GM12865 (cell line): ENCODE measurements around the gene SNED1.

Experiments used
- DNase-seq: peaks from one replicate; pipeline ENCODE4 v3.0.0; 2010; ENCODE audit warnings: low read depth
- H3K4me3 ChIP-seq: 2 replicates; pipeline ENCODE4 v1.5.1; 2011; ENCODE audit warnings: mild to moderate bottlenecking, low read depth, low read length, control low read depth
- CTCF ChIP-seq: IDR thresholded peaks from 2 replicates; pipeline ENCODE4 v1.5.1; 2011; ENCODE audit warnings: low read length, control low read depth, low read depth, inconsistent platforms; ENCODE audit not compliant: insufficient read depth; ENCODE audit errors: missing control alignments

Gene SNED1

GRCh38 chr2:240997856-240998705 is at the start of gene SNED1:
SNED1 (plus strand) TSS chr2:240998618; CDS start chr2:240998838, 220 bp downstream.
- TF ChIP-seq CTCF = no peak
- peak; percentile 60 for DNase-seq
- H3K4me3 ChIP-seq = no peak within 1 kb of the TSS

- TF ChIP-seq CTCF = no peak
- H3K4me3 ChIP-seq = no peak overlapping the region
- no peak for DNase-seq
These were observed 49.3 kb upstream of the SNED1 start for GRCh38 chr2:240948905-240949790.

DNA sequence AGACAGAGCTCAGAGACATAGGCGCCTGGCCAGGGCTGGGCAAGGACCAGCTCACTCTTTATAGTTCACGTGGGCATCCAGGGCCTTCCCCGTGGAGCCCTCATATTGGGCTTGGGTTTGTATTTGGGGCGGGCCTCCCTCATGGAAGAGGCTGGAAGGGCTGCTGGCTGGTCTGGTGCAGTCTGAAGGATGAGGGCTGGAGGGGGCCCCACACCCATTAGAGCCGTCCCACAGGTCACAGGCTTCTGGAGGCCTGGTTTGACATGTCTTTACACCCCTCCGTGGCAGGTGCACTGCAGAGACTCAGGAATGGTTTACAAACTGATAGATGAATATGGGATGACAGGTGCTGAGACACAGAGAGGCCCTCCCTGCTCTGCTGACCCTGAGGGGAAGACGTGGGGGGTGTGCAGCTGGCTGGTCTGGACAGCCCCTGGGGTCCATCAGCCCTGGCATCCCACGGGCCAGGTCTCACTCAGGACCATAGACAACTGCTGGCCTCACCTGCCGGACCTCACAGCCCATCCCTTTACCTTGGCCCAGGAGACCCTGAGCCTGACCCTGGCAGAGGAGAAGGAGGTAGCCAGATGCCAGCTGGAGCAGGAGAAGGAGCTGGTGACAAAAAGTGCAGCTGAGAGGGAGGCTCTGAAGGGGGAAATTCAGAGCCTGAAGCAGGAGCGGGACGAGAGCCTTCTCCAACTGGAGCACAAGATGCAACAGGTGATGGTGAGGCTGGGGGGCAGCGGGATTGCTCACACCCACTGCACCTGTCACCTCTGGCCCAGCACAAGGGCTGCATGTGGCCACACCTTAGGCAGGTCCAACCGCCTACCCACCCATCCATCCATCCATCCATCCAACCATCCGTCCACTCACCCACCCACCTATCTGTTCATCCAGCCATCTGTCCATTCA is 48.4 kb upstream of the SNED1 start:
- no peak for DNase-seq
- no peak overlapping the region for H3K4me3 ChIP-seq
- TF ChIP-seq CTCF = no peak

DNA sequence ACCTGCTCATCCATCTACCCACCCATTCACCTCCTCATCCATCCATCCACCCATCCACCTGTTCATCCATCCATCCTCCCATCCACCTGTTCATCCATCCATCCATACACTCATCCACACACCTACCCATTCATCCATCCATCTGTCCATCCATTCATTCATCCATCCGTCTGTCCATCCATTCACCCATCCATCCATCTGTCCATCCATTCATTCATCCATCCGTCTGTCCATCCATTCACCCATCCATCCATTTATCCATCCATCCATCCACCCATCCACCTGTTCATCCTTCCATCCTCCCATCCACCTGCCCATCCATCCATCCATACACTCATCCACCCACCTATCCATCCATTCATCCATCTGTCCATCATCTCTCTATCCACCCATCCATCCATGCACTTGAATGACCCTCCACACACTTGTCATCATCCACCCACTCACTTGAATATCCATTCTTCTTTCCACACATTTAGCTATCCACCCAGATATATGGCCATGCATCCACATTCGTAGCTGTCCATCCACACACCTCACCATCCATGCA is 47.3 kb upstream of the SNED1 start:
- H3K4me3 ChIP-seq = no peak overlapping the region
- DNase-seq = no peak
- TF ChIP-seq CTCF = no peak

- TF ChIP-seq CTCF = no peak
- no peak for DNase-seq
- no peak overlapping the region for H3K4me3 ChIP-seq
These were observed 45.7 kb upstream of the SNED1 start for GRCh38 chr2:240952496-240953246.
